H1 (cell line): ENCODE measurements around the gene LIF. TPM values are rescaled to one million over a fixed set of nuclear protein-coding genes. Genes with fewer than 3 reads are reported as not detected.

ENCODE experiments used
- CTCF ChIA-PET: fragments of 300-600 bp; sonication (Branson Sonifier 250); formaldehyde crosslinking; loops from one replicate; lab custom pipeline; 2021; ENCODE audit not compliant: partially characterized antibody; lab: Charles Lee
- POLR2A ChIA-PET: fragments of 300-600 bp; sonication (Branson Sonifier 250); formaldehyde crosslinking; loops from one replicate; lab custom pipeline; 2021; ENCODE audit warnings: inconsistent platforms; ENCODE audit not compliant: partially characterized antibody; lab: Charles Lee
- DNase-seq, 2 experiments: peaks; one replicate each; pipeline versions ENCODE4 v3.0.0 to v3.0.0-alpha.2; 2010 to 2022; ENCODE audit warnings: low spot score in 2 of 2, low read depth in 1 of 2, mixed read lengths in 1 of 2
- FAIRE-seq: peaks from 2 replicates; lab custom pipeline; 2011; peaks lifted over from hg19 to GRCh38; lab: Jason Lieb, UNC
- H2AFZ ChIP-seq: 2 replicates; pipeline ENCODE4 v1.8.1; 2012; ENCODE audit warnings: low read length, inconsistent platforms
- H2AK5ac ChIP-seq: 2 replicates; pipeline ENCODE4 v1.6.1; 2013; ENCODE audit warnings: low read depth, low read length
- H2BK120ac ChIP-seq: replicated peaks from 2 replicates; pipeline ENCODE3; 2013; ENCODE audit warnings: low read depth, low read length, inconsistent platforms
- H2BK12ac ChIP-seq: 2 replicates; pipeline ENCODE4 v1.6.1; 2013; ENCODE audit warnings: low read depth, low read length
- H2BK15ac ChIP-seq: 2 replicates; pipeline ENCODE4 v1.6.1; 2013; ENCODE audit warnings: low read length
- H2BK20ac ChIP-seq: 2 replicates; pipeline ENCODE4 v1.6.1; 2013; ENCODE audit warnings: low read length
- H2BK5ac ChIP-seq: 2 replicates; pipeline ENCODE4 v1.6.1; 2013; ENCODE audit warnings: low read depth, low read length
- H3K14ac ChIP-seq: 2 replicates; pipeline ENCODE4 v1.6.1; 2013; ENCODE audit warnings: inconsistent platforms; ENCODE audit not compliant: insufficient read length
- H3K18ac ChIP-seq: 2 replicates; pipeline ENCODE4 v1.6.1; 2013; ENCODE audit warnings: low read length; ENCODE audit errors: extremely low read depth
- H3K23ac ChIP-seq: 2 replicates; pipeline ENCODE4 v1.6.1; 2013; ENCODE audit warnings: inconsistent platforms; ENCODE audit not compliant: insufficient read length
- H3K23me2 ChIP-seq: 2 replicates; pipeline ENCODE4 v1.6.1; 2013; ENCODE audit warnings: low read depth, low read length
- H3K27ac ChIP-seq: 2 replicates; pipeline ENCODE4 v1.6.1; 2011; ENCODE audit warnings: low read depth, low read length, inconsistent platforms
- H3K27me3 ChIP-seq, 4 experiments: replicated peaks in 1 of 4; 1 replicate in 1 of 4; 2 replicates in 3 of 4; pipeline versions ENCODE4 v1.6.1 to v1.8.1; 2011 to 2013; ENCODE audit warnings: low read length in 3 of 4, mild to moderate bottlenecking in 3 of 4, inconsistent platforms in 2 of 4, mixed read lengths in 2 of 4, moderate library complexity in 1 of 4; ENCODE audit not compliant: control insufficient read depth in 3 of 4, insufficient read depth in 3 of 4; ENCODE audit errors: extremely low read depth in 1 of 4
- H3K36me3 ChIP-seq, 4 experiments: 2 replicates each; pipeline versions ENCODE4 v1.6.1 to v1.8.1; 2011 to 2013; ENCODE audit warnings: mild to moderate bottlenecking in 4 of 4, low read length in 3 of 4, moderate library complexity in 2 of 4, control low read depth in 1 of 4, inconsistent platforms in 1 of 4; ENCODE audit not compliant: insufficient read depth in 4 of 4, control insufficient read depth in 2 of 4
- H3K4ac ChIP-seq: replicated peaks from 2 replicates; pipeline ENCODE3; 2013; ENCODE audit warnings: low read length, low read depth, mixed read lengths, inconsistent platforms; ENCODE audit not compliant: insufficient read length
- H3K4me1 ChIP-seq, 4 experiments: replicated peaks in 1 of 4; 1 replicate in 1 of 4; 2 replicates in 3 of 4; pipeline versions ENCODE4 v1.6.1 to v1.8.1; 2011 to 2013; ENCODE audit warnings: low read length in 3 of 4, inconsistent platforms in 2 of 4, mixed read lengths in 1 of 4; ENCODE audit not compliant: insufficient read depth in 4 of 4, control insufficient read depth in 3 of 4
- H3K4me2 ChIP-seq, 2 experiments: 2 replicates each; pipeline versions ENCODE4 v1.6.1 to v1.8.1; 2011 to 2013; ENCODE audit warnings: low read depth in 2 of 2, low read length in 2 of 2, control low read depth in 1 of 2, inconsistent platforms in 1 of 2, mild to moderate bottlenecking in 1 of 2; ENCODE audit not compliant: insufficient read depth in 1 of 2
- H3K4me3 ChIP-seq, 4 experiments: fragments of 200-600, 300-600 bp in 1 of 4; sonication (generic), shearing (Covaris generic), sonication (Bioruptor Twin) in 1 of 4; 2 replicates each; pipeline versions ENCODE4 v1.5.1 to v1.8.1; 2011 to 2016; ENCODE audit warnings: low read length in 4 of 4, low read depth in 3 of 4, control low read depth in 2 of 4, inconsistent platforms in 2 of 4, mild to moderate bottlenecking in 2 of 4, mixed read lengths in 1 of 4, moderate library complexity in 1 of 4; ENCODE audit not compliant: insufficient read depth in 2 of 4; ENCODE audit errors: extremely low read depth in 1 of 4
- H3K56ac ChIP-seq: replicated peaks from 2 replicates; pipeline ENCODE3; 2013; ENCODE audit warnings: low read depth, mild to moderate bottlenecking, mixed read lengths, low read length, inconsistent platforms; ENCODE audit not compliant: insufficient read length
- H3K79me1 ChIP-seq: 2 replicates; pipeline ENCODE4 v1.6.1; 2013; ENCODE audit warnings: low read depth, low read length, control low read depth
- H3K79me2 ChIP-seq, 2 experiments: 2 replicates each; pipeline versions ENCODE4 v1.6.1 to v1.8.1; 2012 to 2013; ENCODE audit warnings: low read length in 2 of 2, mild to moderate bottlenecking in 2 of 2, inconsistent platforms in 1 of 2; ENCODE audit not compliant: insufficient read depth in 2 of 2, control insufficient read depth in 1 of 2
- H3K9ac ChIP-seq, 4 experiments: replicated peaks in 1 of 4; 1 replicate in 1 of 4; 2 replicates in 3 of 4; pipeline versions ENCODE4 v1.6.1 to v1.8.1; 2011 to 2013; ENCODE audit warnings: low read depth in 3 of 4, low read length in 3 of 4, control low read depth in 2 of 4, mild to moderate bottlenecking in 2 of 4, moderate library complexity in 2 of 4, inconsistent platforms in 1 of 4; ENCODE audit errors: extremely low read depth in 1 of 4
- H3K9me3 ChIP-seq, 2 experiments: 2 replicates each; pipeline versions ENCODE4 v1.6.1 to v1.8.1; 2012 to 2013; ENCODE audit warnings: mild to moderate bottlenecking in 2 of 2, moderate library complexity in 2 of 2, control low read depth in 1 of 2, inconsistent platforms in 1 of 2, low read depth in 1 of 2, low read length in 1 of 2, mixed read lengths in 1 of 2; ENCODE audit not compliant: insufficient read depth in 2 of 2
- H4K20me1 ChIP-seq, 2 experiments: replicated peaks in 1 of 2; 2 replicates each; pipeline versions ENCODE3 to v1.8.1; 2011 to 2013; ENCODE audit warnings: inconsistent platforms in 2 of 2, low read length in 2 of 2, mild to moderate bottlenecking in 1 of 2; ENCODE audit not compliant: insufficient read depth in 2 of 2, control insufficient read depth in 1 of 2
- H4K5ac ChIP-seq: 2 replicates; pipeline ENCODE4 v1.6.1; 2013; ENCODE audit warnings: low read length, low read depth, mixed read lengths, inconsistent platforms; ENCODE audit not compliant: insufficient read length
- H4K8ac ChIP-seq: 2 replicates; pipeline ENCODE4 v1.8.0; 2013; ENCODE audit warnings: mild to moderate bottlenecking, moderate library complexity, low read length, inconsistent platforms; ENCODE audit not compliant: insufficient read depth; ENCODE audit errors: extremely low read depth
- H4K91ac ChIP-seq: replicated peaks from 2 replicates; pipeline ENCODE3; 2013; ENCODE audit warnings: low read length, mixed read lengths, inconsistent platforms; ENCODE audit not compliant: insufficient read length
- CEBPB ChIP-seq: IDR thresholded peaks from 2 replicates; pipeline ENCODE4 v1.6.1; 2012; ENCODE audit warnings: low read depth, low read length
- HDAC6 ChIP-seq: IDR thresholded peaks from one replicate; pipeline ENCODE4 v1.7.1; 2012; ENCODE audit warnings: low read depth, mild to moderate bottlenecking, inconsistent platforms, low read length, moderate library complexity
- KDM1A ChIP-seq: fragments of 200-600, 300-600 bp; sonication (generic); IDR thresholded peaks from 2 replicates; pipeline ENCODE4 v1.7.1; 2016; ENCODE audit warnings: mild to moderate bottlenecking, low read length, borderline replicate concordance
- PHF8 ChIP-seq: fragments of 200-600 bp; sonication (generic); conservative IDR thresholded peaks from 2 replicates; pipeline ENCODE4 v1.7.1; 2012; ENCODE audit warnings: low read depth, mild to moderate bottlenecking, inconsistent platforms, low read length, moderate library complexity
- RAD21 ChIP-seq, 2 experiments: IDR thresholded peaks in 1 of 2; conservative IDR thresholded peaks in 1 of 2; 2 replicates each; pipeline ENCODE4 v1.6.1; 2011; ENCODE audit warnings: low read depth in 2 of 2, low read length in 2 of 2, improper control_type of control experiment in 1 of 2, inconsistent platforms in 1 of 2, mild to moderate bottlenecking in 1 of 2, moderate library complexity in 1 of 2
- RNF2 ChIP-seq: fragments of 200-900, 300-1000 bp; sonication (generic); IDR thresholded peaks from 2 replicates; pipeline ENCODE4 v1.7.1; 2016; ENCODE audit warnings: borderline replicate concordance, low read depth, mild to moderate bottlenecking, antibody characterized with exemption, low read length; ENCODE audit not compliant: poor library complexity, severe bottlenecking; ENCODE audit errors: missing control alignments
- RXRA ChIP-seq: IDR thresholded peaks from 2 replicates; pipeline ENCODE4 v1.6.1; 2011; ENCODE audit warnings: low read depth, mild to moderate bottlenecking, low read length, moderate library complexity; ENCODE audit not compliant: insufficient read depth
- SP4 ChIP-seq: IDR thresholded peaks from 2 replicates; pipeline ENCODE4 v1.6.1; 2012; ENCODE audit warnings: low read length, inconsistent platforms
- SRF ChIP-seq: IDR thresholded peaks from 2 replicates; pipeline ENCODE4 v1.6.1; 2011; ENCODE audit warnings: mild to moderate bottlenecking, low read depth, low read length, moderate library complexity
- TAF1 ChIP-seq: IDR thresholded peaks from 2 replicates; pipeline ENCODE4 v1.6.1; 2011; ENCODE audit warnings: mild to moderate bottlenecking, low read depth, low read length
- TAF7 ChIP-seq: optimal IDR thresholded peaks from 2 replicates; pipeline ENCODE3; 2011; ENCODE audit warnings: low read depth, mild to moderate bottlenecking, inconsistent platforms, low read length, moderate library complexity, borderline replicate concordance
- TCF12 ChIP-seq: IDR thresholded peaks from 2 replicates; pipeline ENCODE4 v1.6.1; 2011; ENCODE audit warnings: low read depth, mild to moderate bottlenecking, low read length
- WGBS, 2 experiments: shearing (Covaris generic) in 1 of 2; methylation state at CpG; one replicate each; pipeline versions ENCODE4 v1.1.6 to v1.1.7; 2013 to 2015; ENCODE audit warnings: low lambda C conversion rate in 2 of 2, mixed read lengths in 2 of 2, inconsistent platforms in 1 of 2, low coverage in 1 of 2, missing lambda C conversion rate in 1 of 2; ENCODE audit not compliant: insufficient replicate concordance in 2 of 2, insufficient coverage in 1 of 2, insufficient read length in 1 of 2; ENCODE audit errors: extremely low coverage in 1 of 2, missing lambda C conversion rate in 1 of 2; 5-methylcytosine and 5-hydroxymethylcytosine counted together
- polyA plus RNA-seq, 7 experiments: library from polyadenylated mRNA; depleted of rRNA in 3 of 7; stranded (reverse) in 5 of 7; unstranded in 2 of 7; fragments of >200 nt in 5 of 7; fragments of 200-250 nt in 2 of 7; gene quantifications; 1 replicate in 5 of 7; 2 replicates in 1 of 7; 4 replicates in 1 of 7; pipeline versions ENCODE4 v1.2.1 to v1.2.3, GENCODE V29; 2011 to 2013; ENCODE audit warnings: missing spikeins in 2 of 7, mixed read lengths in 2 of 7
- total RNA-seq: library from RNA; stranded (reverse); fragmentation: NEBNext Ultra II Directional; extraction: Animal tissue kit (Norgen Biotek cat#: 25700); gene quantifications from 2 replicates; pipeline ENCODE4 v1.2.1, GENCODE V29; 2021

The LIF gene
- total and polyA plus RNA-seq, 2 of the 8 experiments (the other 6 are each of a cell fraction or from before 2014, with no cell fraction given): 3.3 to 3.5 TPM

GRCh38 chr22:30246814-30247376 is 336 bp upstream of the LIF start:
- peak overlapping the region; percentile 49 to 72 (median 65) for H3K4me3 ChIP-seq
- peak overlapping the region in 1 of 4 experiments; percentile 31; a peak in 1 of 7 replicates for H3K9ac ChIP-seq
- CTCF ChIA-PET: no interaction called here
- no peaks in the 10 kb centered on the region for H3K79me2 ChIP-seq
- no peak overlapping the region for H2AK5ac ChIP-seq
- peak overlapping the region; percentile 49; the same call in 1 of the 2 replicates for H2BK5ac ChIP-seq
- peaks cover 0 to 2% of the 10 kb centered on the region in 2 experiments for H4K20me1 ChIP-seq
- no peak overlapping the region for H3K27ac ChIP-seq
- peaks cover 4% of the 10 kb centered on the region for H3K79me1 ChIP-seq
- no peak overlapping the region for H2BK120ac ChIP-seq
- H3K4ac ChIP-seq: peak overlapping the region; percentile 93
- no peak overlapping the region for H3K14ac ChIP-seq
- FAIRE-seq (no peak), DNase-seq (no peak)
- H3K27me3 ChIP-seq: no peaks in the 10 kb centered on the region; a peak in 2 of 7 replicates
- no peak for TF ChIP-seq RXRA
- no peak for TF ChIP-seq CEBPB
- TF ChIP-seq PHF8: no peak
- TF ChIP-seq TAF7: no peak
- TF ChIP-seq TAF1: no peak
- TF ChIP-seq SRF: no peak
- TF ChIP-seq SP4: no peak
- no peak for TF ChIP-seq RAD21 (IDR thresholded peaks at IDR 0.05 in 1 of 2, conservative IDR thresholded peaks at IDR 0.05 in 1 of 2; ENCODE audit: low read depth in 2 of 2, low read length in 2 of 2)
- no peak for TF ChIP-seq HDAC6
- no peak for TF ChIP-seq KDM1A
- TF ChIP-seq RNF2: no peak
- TF ChIP-seq TCF12: no peak
- H4K5ac ChIP-seq: no peak overlapping the region
- H2BK20ac ChIP-seq: 0 out of 2 replicates have a peak overlapping the region, but pooled peaks have one; percentile 61
- WGBS, 2 experiments: 43% methylated on average over 13 of the region's 15 CpGs; no CpG with 5 or more reads in 1 of the 2 experiments
- H4K91ac ChIP-seq: peak overlapping the region; percentile 82
- no peak overlapping the region for H3K18ac ChIP-seq
- H3K9me3 ChIP-seq: no peaks in the 10 kb centered on the region
- H3K23ac ChIP-seq: no peak overlapping the region
- H2BK12ac ChIP-seq: peak overlapping the region; percentile 81; the same call in 1 of the 2 replicates
- peaks cover 0 to 20% (median 11%) of the 10 kb centered on the region in 4 experiments; a peak in 6 of 7 replicates for H3K4me1 ChIP-seq
- H3K23me2 ChIP-seq: peaks cover 12% of the 10 kb centered on the region; the same call in 1 of the 2 replicates
- no peak overlapping the region for H3K56ac ChIP-seq
- H3K4me2 ChIP-seq: peak overlapping the region; percentile 83 to 94
- 0 out of 8 replicates have a peak, but pooled peaks cover 0 to 5% (median 0%) of the 10 kb centered on the region in 4 experiments for H3K36me3 ChIP-seq
- no peak overlapping the region for H2BK15ac ChIP-seq
- POLR2A ChIA-PET: interaction anchor here (1.4 kb wide), 1 partner anchor 57 kb away, joined by 3 read pairs; no protein-coding TSS in a partner anchor
- H2AFZ ChIP-seq: 0 out of 2 replicates have a peak overlapping the region, but pooled peaks have one; percentile 38
- H4K8ac ChIP-seq: no peak overlapping the region; the same call in 1 of the 2 replicates
